GM18511 (cell line): ENCODE measurements around the gene KCNQ2.
"Not testable (repeated sequence)": the region's sequence is repeated elsewhere in the genome, so short reads cannot be mapped to it uniquely, and the experiment has no call there.

ENCODE experiments used
- ATAC-seq: cut with Tn5 transposase; IDR thresholded peaks from one replicate; pipeline ENCODE4 v1.9.1; 2021; ENCODE audit warnings: mild to moderate bottlenecking, moderate library complexity; ENCODE audit not compliant: unreplicated experiment

KCNQ2 gene

GRCh38 chr20:63394069-63394919 is 78.2 kb downstream of the KCNQ2 start:
- ATAC-seq: no peak

- ATAC-seq: no peak
Observed at GRCh38 chr20:63393566-63393965, 78.9 kb downstream of the KCNQ2 start.

- ATAC-seq: no peak
Observed at GRCh38 chr20:63392465-63393365, 79.7 kb downstream of the KCNQ2 start.

- no peak for ATAC-seq
Observed at GRCh38 chr20:63387917-63388316, 84.5 kb downstream of the KCNQ2 start.

GRCh38 chr20:63387393-63387792 is 85.1 kb downstream of the KCNQ2 start:
- no peak for ATAC-seq

- no peak for ATAC-seq
Observed at GRCh38 chr20:63386491-63386890, 86.0 kb downstream of the KCNQ2 start.

GRCh38 chr20:63385819-63386218 is 86.6 kb downstream of the KCNQ2 start:
- no peak for ATAC-seq

GRCh38 chr20:63384336-63384735 is 88.1 kb downstream of the KCNQ2 start:
- no peak for ATAC-seq

- ATAC-seq: no peak
Observed at GRCh38 chr20:63383556-63383955, 88.9 kb downstream of the KCNQ2 start.

GRCh38 chr20:63382551-63383300 is 89.7 kb downstream of the KCNQ2 start:
- no peak for ATAC-seq

GRCh38 chr20:63381781-63382431 is 90.5 kb downstream of the KCNQ2 start:
- ATAC-seq: no peak

GRCh38 chr20:63380346-63380870 is 92.0 kb downstream of the KCNQ2 start:
- no peak for ATAC-seq

- not testable (repeated sequence) for ATAC-seq
Observed at GRCh38 chr20:63379872-63380271, 92.6 kb downstream of the KCNQ2 start.

- no peak for ATAC-seq
Observed at GRCh38 chr20:63379296-63379695, 93.2 kb downstream of the KCNQ2 start.

GRCh38 chr20:63378626-63379025 is 93.8 kb downstream of the KCNQ2 start:
- no peak for ATAC-seq

GRCh38 chr20:63377951-63378381 is 94.5 kb downstream of the KCNQ2 start:
- no peak for ATAC-seq

GRCh38 chr20:63377256-63377941 is 95.1 kb downstream of the KCNQ2 start:
- ATAC-seq: no peak

- ATAC-seq: no peak
Observed at GRCh38 chr20:63376283-63377250, 95.9 kb downstream of the KCNQ2 start.

- ATAC-seq: no peak
Observed at GRCh38 chr20:63375438-63375837, 97.0 kb downstream of the KCNQ2 start.
